Measurements from ENCODE around the gene NAALADL2. TPM values are rescaled to one million over a fixed set of nuclear protein-coding genes. Genes with fewer than 3 reads are reported as not detected.

The NAALADL2 gene
- total RNA-seq, 1 donor from 2014 or later, result 5.9 TPM

DNA sequence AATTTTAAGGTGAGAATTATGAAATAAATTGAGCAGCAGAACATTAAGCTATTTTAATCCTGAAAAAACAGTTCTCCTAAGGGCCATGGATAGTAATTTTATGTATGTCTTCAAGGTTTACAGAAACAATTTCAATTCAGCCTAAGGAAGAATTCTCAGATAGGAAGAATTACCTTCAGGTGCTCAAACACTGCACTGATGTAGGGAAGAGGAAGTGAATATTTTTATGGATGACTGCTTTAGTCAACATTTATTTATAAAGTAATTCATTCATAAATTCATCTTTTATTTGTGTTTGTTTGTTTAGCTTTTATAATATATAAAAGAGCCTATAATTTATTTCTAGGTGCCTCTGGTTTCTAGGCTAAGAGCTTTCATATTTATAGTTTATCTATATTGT is 620.7 kb downstream of the NAALADL2 start:
- no peak overlapping the region for H3K27ac ChIP-seq
- no peak overlapping the region for H3K4me3 ChIP-seq
- H3K9me3 ChIP-seq, result no peaks in the 10 kb centered on the region
- no peaks in the 10 kb centered on the region for H3K36me3 ChIP-seq
- TF ChIP-seq, protein P1, sequence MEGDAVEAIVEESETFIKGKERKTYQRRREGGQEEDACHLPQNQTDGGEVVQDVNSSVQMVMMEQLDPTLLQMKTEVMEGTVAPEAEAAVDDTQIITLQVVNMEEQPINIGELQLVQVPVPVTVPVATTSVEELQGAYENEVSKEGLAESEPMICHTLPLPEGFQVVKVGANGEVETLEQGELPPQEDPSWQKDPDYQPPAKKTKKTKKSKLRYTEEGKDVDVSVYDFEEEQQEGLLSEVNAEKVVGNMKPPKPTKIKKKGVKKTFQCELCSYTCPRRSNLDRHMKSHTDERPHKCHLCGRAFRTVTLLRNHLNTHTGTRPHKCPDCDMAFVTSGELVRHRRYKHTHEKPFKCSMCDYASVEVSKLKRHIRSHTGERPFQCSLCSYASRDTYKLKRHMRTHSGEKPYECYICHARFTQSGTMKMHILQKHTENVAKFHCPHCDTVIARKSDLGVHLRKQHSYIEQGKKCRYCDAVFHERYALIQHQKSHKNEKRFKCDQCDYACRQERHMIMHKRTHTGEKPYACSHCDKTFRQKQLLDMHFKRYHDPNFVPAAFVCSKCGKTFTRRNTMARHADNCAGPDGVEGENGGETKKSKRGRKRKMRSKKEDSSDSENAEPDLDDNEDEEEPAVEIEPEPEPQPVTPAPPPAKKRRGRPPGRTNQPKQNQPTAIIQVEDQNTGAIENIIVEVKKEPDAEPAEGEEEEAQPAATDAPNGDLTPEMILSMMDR (IDR thresholded peaks at IDR 0.05), result no peak
- H3K27me3 ChIP-seq, result no peaks in the 10 kb centered on the region
- DNase-seq (ENCODE audit: low spot score in 2 of 2), result no peak
- intact Hi-C loops (cut with DNase I), result no loop called here
- H3K4me1 ChIP-seq, result no peaks in the 10 kb centered on the region

DNA sequence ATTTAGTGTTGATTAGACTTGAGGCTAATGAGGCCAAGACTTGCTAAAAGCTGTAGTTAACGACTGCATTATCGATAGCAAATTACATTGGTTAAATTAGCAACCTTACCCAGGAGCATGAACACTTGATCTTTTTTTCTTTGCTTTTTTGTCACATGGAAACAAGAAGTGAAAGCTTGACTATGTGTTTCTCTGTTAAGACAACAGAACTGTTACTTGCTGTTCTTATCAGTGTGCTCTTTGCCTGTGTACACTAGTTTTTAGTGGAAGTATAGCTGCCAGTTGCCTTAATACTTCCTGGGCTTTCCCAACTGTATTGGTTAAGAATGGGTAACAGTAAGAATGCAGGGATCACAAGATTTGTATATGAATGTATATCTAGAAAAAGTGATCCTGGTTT is 625.5 kb downstream of the NAALADL2 start:
- DNase-seq (ENCODE audit: low spot score in 2 of 2), result no peak
- intact Hi-C loops (cut with DNase I), result no loop called here

DNA sequence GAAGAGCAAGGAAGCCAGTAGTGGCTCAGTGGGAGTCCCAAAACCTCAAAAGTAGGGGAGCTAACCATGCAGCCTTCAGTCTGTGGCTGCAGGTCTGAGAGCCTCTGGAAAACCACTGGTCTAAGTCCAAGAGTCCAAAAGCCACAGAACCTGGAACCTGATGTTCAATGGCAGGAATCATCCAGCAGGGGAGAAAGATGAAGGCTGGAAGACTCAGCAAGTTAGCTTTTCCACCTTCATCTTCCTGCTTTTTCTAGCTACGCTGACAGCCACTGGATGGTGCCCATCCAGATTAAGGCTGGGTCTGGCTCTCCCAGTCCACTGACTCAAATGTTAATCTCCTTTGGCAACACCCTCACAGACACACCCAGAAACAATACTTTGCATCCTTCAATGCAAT is 626.3 kb downstream of the NAALADL2 start:
- Histone ChIP-seq H3K36me3 (no peaks in the 10 kb centered on the region), H3K27me3 (no peaks in the 10 kb centered on the region), H3K9me3 (no peaks in the 10 kb centered on the region), H3K27ac (no peak overlapping the region), H3K4me3 (no peak overlapping the region), H3K4me1 (no peaks in the 10 kb centered on the region)
- TF ChIP-seq, protein P1 (IDR thresholded peaks at IDR 0.05), result no peak
- no peak for DNase-seq (ENCODE audit: low spot score in 2 of 2)
- intact Hi-C loops (cut with DNase I), result no loop called here

More for the DNA sequence above, 625.5 kb downstream of the NAALADL2 start:
- no peak overlapping the region for H3K4me3 ChIP-seq
- no peaks in the 10 kb centered on the region for H3K9me3 ChIP-seq
- no peaks in the 10 kb centered on the region for H3K36me3 ChIP-seq
- H3K27me3 ChIP-seq, result no peaks in the 10 kb centered on the region
- TF ChIP-seq, protein P1 (IDR thresholded peaks at IDR 0.05), result no peak
- H3K27ac ChIP-seq, result no peak overlapping the region
- H3K4me1 ChIP-seq, result no peaks in the 10 kb centered on the region

DNA sequence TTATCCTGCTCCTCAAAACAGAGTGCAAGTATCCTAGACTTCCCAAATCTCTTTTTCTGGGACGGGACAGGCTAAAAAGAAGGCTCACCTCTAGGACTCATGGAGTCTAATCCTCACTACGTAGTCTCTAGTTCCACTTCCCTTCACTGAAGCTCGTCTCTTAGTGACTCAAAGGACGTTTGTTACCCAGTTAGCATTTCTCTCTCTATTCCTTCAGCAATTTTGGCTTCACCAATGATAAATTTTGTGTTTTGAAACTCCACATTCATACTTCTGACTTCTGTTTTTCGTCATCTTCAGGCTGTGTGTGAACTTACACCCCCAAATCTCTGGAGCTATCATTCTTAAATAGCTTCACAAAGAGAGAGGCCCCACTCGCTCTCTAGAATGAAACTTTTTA is 627.1 kb downstream of the NAALADL2 start:
- Histone ChIP-seq H3K4me3 (no peak overlapping the region), H3K4me1 (no peaks in the 10 kb centered on the region), H3K27me3 (no peaks in the 10 kb centered on the region), H3K27ac (no peak overlapping the region), H3K36me3 (no peaks in the 10 kb centered on the region), H3K9me3 (no peaks in the 10 kb centered on the region)
- TF ChIP-seq, protein P1 (IDR thresholded peaks at IDR 0.05), result no peak
- DNase-seq (ENCODE audit: low spot score in 2 of 2), result no peak
- intact Hi-C loops (cut with DNase I), result no loop called here

DNA sequence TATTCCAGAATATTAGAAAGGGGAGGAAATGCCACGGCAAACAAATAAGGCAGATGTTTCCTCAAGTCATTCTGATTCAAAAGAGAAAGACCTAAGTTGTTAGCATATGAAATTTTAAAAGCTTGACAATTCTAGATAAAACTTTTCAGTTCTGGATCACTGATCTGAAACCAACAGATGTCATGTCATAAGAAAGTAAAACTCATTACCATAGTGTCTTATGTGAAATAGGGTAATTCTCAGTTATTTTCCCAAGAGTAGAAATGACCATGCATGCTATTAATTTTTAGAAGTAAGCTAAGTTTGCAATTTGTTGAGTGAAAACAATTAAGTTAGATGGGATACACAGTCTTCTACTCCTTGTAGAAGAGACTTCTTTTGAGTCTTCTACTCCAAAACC is 630.3 kb downstream of the NAALADL2 start:
- H3K9me3 ChIP-seq, result no peaks in the 10 kb centered on the region
- no peaks in the 10 kb centered on the region for H3K4me1 ChIP-seq

More for the DNA sequence above, 630.3 kb downstream of the NAALADL2 start:
- DNase-seq (ENCODE audit: low spot score in 2 of 2), result no peak
- H3K36me3 ChIP-seq, result no peaks in the 10 kb centered on the region
- TF ChIP-seq, protein P1 (IDR thresholded peaks at IDR 0.05), result no peak
- no peaks in the 10 kb centered on the region for H3K27me3 ChIP-seq
- H3K27ac ChIP-seq, result no peak overlapping the region
- no peak overlapping the region for H3K4me3 ChIP-seq
- intact Hi-C loops (cut with DNase I), result no loop called here
